K562 (cell line): ENCODE results near the gene CDKN2D. TPM values are rescaled to one million over a fixed set of nuclear protein-coding genes. Genes with fewer than 3 reads are reported as not detected.

Experiments
- ARNT ChIP-seq, 2 experiments: fragments of 450-650 bp; IDR thresholded peaks; 2 replicates each; pipeline ENCODE4 v1.6.1; 2016; ENCODE audit warnings: mild to moderate bottlenecking in 1 of 2
- FOXJ2 ChIP-seq: fragments of 200-800 bp; sonication (Bioruptor generic); IDR thresholded peaks from 2 replicates; pipeline ENCODE4 v1.6.1; 2016; ENCODE audit warnings: missing genetic modification characterization, missing compliant biosample characterization
- GTF2E2 ChIP-seq: fragments of 200-800 bp; sonication (Bioruptor generic); IDR thresholded peaks from 2 replicates; pipeline ENCODE4 v1.6.1; 2016; ENCODE audit warnings: missing genetic modification characterization, missing compliant biosample characterization
- HNRNPK ChIP-seq: fragments of 200-400 bp; formaldehyde crosslinking; IDR thresholded peaks from one replicate; pipeline ENCODE4 v1.6.1; 2018; ENCODE audit warnings: mild to moderate bottlenecking, low read depth, low read length; ENCODE audit not compliant: poor library complexity, severe bottlenecking
- MEF2D ChIP-seq: conservative IDR thresholded peaks from 2 replicates; pipeline ENCODE4 v1.6.1; 2016; ENCODE audit warnings: low read depth, missing genetic modification characterization, missing compliant biosample characterization
- NKRF ChIP-seq: fragments of 450-650 bp; IDR thresholded peaks from 2 replicates; pipeline ENCODE4 v1.6.1; 2016; ENCODE audit warnings: borderline replicate concordance
- PKNOX1 ChIP-seq: fragments of 450-650 bp; IDR thresholded peaks from 2 replicates; pipeline ENCODE4 v1.6.1; 2016
- PML ChIP-seq: IDR thresholded peaks from 2 replicates; pipeline ENCODE4 v1.6.1; 2012; ENCODE audit warnings: low read length, inconsistent platforms
- SMARCA4 ChIP-seq: fragments of 450-650 bp; IDR thresholded peaks from 2 replicates; pipeline ENCODE4 v1.6.1; 2016
- SMARCB1 ChIP-seq: IDR thresholded peaks from 2 replicates; pipeline ENCODE4 v1.6.1; 2011; ENCODE audit warnings: improper control_type of control experiment, low read depth; ENCODE audit not compliant: insufficient read length
- SP2 ChIP-seq: IDR thresholded peaks from 2 replicates; pipeline ENCODE4 v1.6.1; 2011; ENCODE audit warnings: mild to moderate bottlenecking, low read depth, low read length, moderate library complexity; ENCODE audit not compliant: poor library complexity, severe bottlenecking; ENCODE audit errors: extremely low read depth
- THRAP3 ChIP-seq: fragments of 450-650 bp; IDR thresholded peaks from 2 replicates; pipeline ENCODE4 v1.6.1; 2016; ENCODE audit warnings: mild to moderate bottlenecking, inconsistent platforms, borderline replicate concordance
- ZBTB2 ChIP-seq: fragments of 450-650 bp; IDR thresholded peaks from 2 replicates; pipeline ENCODE4 v1.6.1; 2016; ENCODE audit warnings: antibody characterized with exemption
- ZFP36 ChIP-seq: fragments of 150-350 bp; IDR thresholded peaks from 2 replicates; pipeline ENCODE4 v1.6.1; 2018; ENCODE audit warnings: low read length, low read depth; ENCODE audit not compliant: partially characterized antibody
- polyA plus RNA-seq, 8 experiments: library from polyadenylated mRNA; depleted of rRNA in 4 of 8; stranded (reverse) in 5 of 8; unstranded in 3 of 8; fragments of >200 nt; fragmentation: Nextera tagmentation in 2 of 8; fragmentation: Illumina TruSeq in 1 of 8; extraction: Ambion mirVana in 2 of 8; extraction: Trizol in 1 of 8; gene quantifications; 2 replicates each; pipeline versions ENCODE4 v1.2.1 to v1.2.3, GENCODE V29; 2011 to 2014; ENCODE audit warnings: inconsistent platforms in 1 of 8, missing spikeins in 1 of 8
- total RNA-seq, 7 experiments: library from RNA; depleted of rRNA in 6 of 7; stranded (reverse); fragments of >200 nt in 6 of 7; fragmentation: Illumina TruSeq in 2 of 7; extraction: Trizol in 2 of 7; gene quantifications; 2 replicates each; pipeline versions ENCODE4 v1.2.1 to v1.2.3, GENCODE V29; 2011 to 2021; ENCODE audit warnings: low replicate concordance in 1 of 7

The CDKN2D gene
- total and polyA plus RNA-seq, 9 of the 15 experiments (the other 6 are each of a cell fraction or from before 2014, with no cell fraction given): 0.41 to 8.2 (median 3.7) TPM

GRCh38 chr19:10617409-10618121 is 48.8 kb upstream of the CDKN2D start (continued):
- TF ChIP-seq SMARCA4 (no peak), ZBTB2 (peak; percentile 35; the same call in 1 of the 2 replicates), THRAP3 (no peak), SP2 (no peak), SMARCB1 (no peak), ARNT (IDR thresholded peaks at IDR 0.05) (peak; percentile 21 to 32; a peak in 1 of 4 replicates), FOXJ2 (tag) (no peak), HNRNPK (no peak), MEF2D (peak; percentile 25; the same call in 1 of the 2 replicates), PKNOX1 (peak; percentile 31; the same call in 1 of the 2 replicates), GTF2E2 (peak; percentile 35; the same call in 1 of the 2 replicates), ZFP36 (peak; percentile 97), NKRF (peak; percentile 45; the same call in 1 of the 2 replicates), PML (no peak)
